Fibroblast of lung (primary cell): ENCODE measurements around the gene PCYT1A. TPM values are rescaled to one million over a fixed set of nuclear protein-coding genes. Genes with fewer than 3 reads are reported as not detected.

Experiments used
- DNase-seq, 2 donors: peaks; one replicate each; pipeline versions ENCODE4 v3.0.0 to v3.0.0-alpha.2; 2010; ENCODE audit warnings: low read depth in 2 of 2
- H2AFZ ChIP-seq: 2 replicates; pipeline ENCODE4 v1.5.1; 2012; ENCODE audit warnings: low read length, control low read depth, inconsistent platforms
- H3K27ac ChIP-seq: 2 replicates; pipeline ENCODE4 v1.5.1; 2011; ENCODE audit warnings: low read length, control low read depth; ENCODE audit not compliant: insufficient read depth
- H3K27me3 ChIP-seq: 2 replicates; pipeline ENCODE4 v1.5.1; 2011; ENCODE audit warnings: mild to moderate bottlenecking, low read length; ENCODE audit not compliant: control insufficient read depth, insufficient read depth
- H3K36me3 ChIP-seq: 2 replicates; pipeline ENCODE4 v1.5.1; 2011; ENCODE audit warnings: low read length; ENCODE audit not compliant: control insufficient read depth, insufficient read depth
- H3K4me1 ChIP-seq: 2 replicates; pipeline ENCODE4 v1.5.1; 2011; ENCODE audit warnings: low read length; ENCODE audit not compliant: control insufficient read depth, insufficient read depth; ENCODE audit errors: extremely low read depth
- H3K4me2 ChIP-seq: 2 replicates; pipeline ENCODE4 v1.5.1; 2011; ENCODE audit warnings: low read length, control low read depth; ENCODE audit not compliant: insufficient read depth; ENCODE audit errors: extremely low read depth
- H3K4me3 ChIP-seq, 4 experiments: fragments of 200-600 bp in 1 of 4; sonication (generic) in 1 of 4; replicated peaks in 1 of 4; 2 replicates each; pipeline ENCODE4 v1.5.1; 2011 to 2016; ENCODE audit warnings: low read length in 4 of 4, low read depth in 3 of 4, mild to moderate bottlenecking in 3 of 4, control low read depth in 2 of 4, inconsistent platforms in 1 of 4, mixed read lengths in 1 of 4; ENCODE audit not compliant: insufficient read depth in 1 of 4; ENCODE audit errors: control extremely low read depth in 1 of 4
- H3K79me2 ChIP-seq: 2 replicates; pipeline ENCODE4 v1.5.1; 2012; ENCODE audit warnings: mild to moderate bottlenecking, low read length, inconsistent platforms; ENCODE audit not compliant: control insufficient read depth, insufficient read depth
- H3K9ac ChIP-seq: 2 replicates; pipeline ENCODE4 v1.5.1; 2011; ENCODE audit warnings: mild to moderate bottlenecking, low read length, control low read depth; ENCODE audit not compliant: insufficient read depth
- H3K9me3 ChIP-seq: 2 replicates; pipeline ENCODE4 v1.5.1; 2012; ENCODE audit warnings: low read depth, low read length; ENCODE audit not compliant: control insufficient read depth, insufficient read depth
- H4K20me1 ChIP-seq: 2 replicates; pipeline ENCODE4 v1.5.1; 2011; ENCODE audit warnings: low read length; ENCODE audit not compliant: control insufficient read depth, insufficient read depth; ENCODE audit errors: extremely low read depth
- CTCF ChIP-seq, 2 donors: IDR thresholded peaks in 1 of 2; conservative IDR thresholded peaks in 1 of 2; 1 replicate in 1 of 2; 2 replicates in 1 of 2; pipeline ENCODE4 v1.5.1; 2011 to 2012; ENCODE audit warnings: low read length in 2 of 2, control low read depth in 1 of 2, inconsistent platforms in 1 of 2, low read depth in 1 of 2, mild to moderate bottlenecking in 1 of 2
- EZH2 ChIP-seq: IDR thresholded peaks from 2 replicates; pipeline ENCODE4 v1.5.1; 2012; ENCODE audit warnings: low read length, control low read depth, mild to moderate bottlenecking; ENCODE audit errors: missing control alignments
- polyA plus RNA-seq, 2 donors: library from polyadenylated mRNA; depleted of rRNA in 1 of 2; stranded (reverse) in 1 of 2; unstranded in 1 of 2; fragments of >200 nt; gene quantifications; 2 replicates each; pipeline ENCODE4 v1.2.1, GENCODE V29; 2011 to 2012; ENCODE audit warnings: missing spikeins in 1 of 2
- total RNA-seq: library from RNA; depleted of rRNA; stranded (reverse); fragments of >200 nt; gene quantifications from 2 replicates; pipeline ENCODE4 v1.2.1, GENCODE V29; 2014

The PCYT1A gene
- total and polyA plus RNA-seq, 2 donors (not counting 1 experiment from before 2014, with no cell fraction given) = 68.9 to 73.8 TPM

GRCh38 chr3:196280689-196281440 is 6.7 kb downstream of the PCYT1A start:
- Histone ChIP-seq H3K4me3 (no peak overlapping the region), H3K27me3 (no peaks in the 10 kb centered on the region), H3K4me2 (no peak overlapping the region), H3K9me3 (no peaks in the 10 kb centered on the region), H4K20me1 (peaks cover 1% of the 10 kb centered on the region), H3K27ac (no peak overlapping the region), H3K36me3 (no peaks in the 10 kb centered on the region), H2AFZ (no peak overlapping the region), H3K79me2 (peaks cover 68% of the 10 kb centered on the region), H3K4me1 (peaks cover 7% of the 10 kb centered on the region), H3K9ac (no peak overlapping the region)
- DNase-seq = peak in 1 of 2 donors; percentile 29
- no peak for TF ChIP-seq CTCF (conservative IDR thresholded peaks at IDR 0.05 in 1 of 2, IDR thresholded peaks at IDR 0.05 in 1 of 2; ENCODE audit: low read depth in 1 of 2, low read length in 2 of 2)

GRCh38 chr3:196275126-196275525 is 12.4 kb downstream of the PCYT1A start:
- H3K79me2 ChIP-seq = peaks cover 49% of the 10 kb centered on the region
- no peaks in the 10 kb centered on the region for H4K20me1 ChIP-seq
- H3K4me2 ChIP-seq = no peak overlapping the region
- TF ChIP-seq CTCF (conservative IDR thresholded peaks at IDR 0.05 in 1 of 2, IDR thresholded peaks at IDR 0.05 in 1 of 2; ENCODE audit: low read depth in 1 of 2, low read length in 2 of 2) (no peak), EZH2 (no peak)
- H3K9me3 ChIP-seq = no peaks in the 10 kb centered on the region
- H2AFZ ChIP-seq = no peak overlapping the region
- no peak overlapping the region for H3K27ac ChIP-seq
- peak in 1 of 2 donors; percentile 45 for DNase-seq
- H3K4me1 ChIP-seq = peaks cover 5% of the 10 kb centered on the region
- no peak overlapping the region for H3K4me3 ChIP-seq
- no peaks in the 10 kb centered on the region for H3K27me3 ChIP-seq
- H3K36me3 ChIP-seq = peaks cover 8% of the 10 kb centered on the region
- no peak overlapping the region for H3K9ac ChIP-seq

- Histone ChIP-seq H3K9me3 (no peaks in the 10 kb centered on the region), H3K4me1 (peaks cover 5% of the 10 kb centered on the region), H3K4me2 (no peak overlapping the region), H3K27me3 (no peaks in the 10 kb centered on the region), H3K36me3 (peaks cover 8% of the 10 kb centered on the region), H3K79me2 (peaks cover 48% of the 10 kb centered on the region), H3K27ac (no peak overlapping the region), H2AFZ (no peak overlapping the region), H4K20me1 (no peaks in the 10 kb centered on the region), H3K9ac (no peak overlapping the region), H3K4me3 (no peak overlapping the region)
- TF ChIP-seq EZH2 (no peak), CTCF (conservative IDR thresholded peaks at IDR 0.05 in 1 of 2, IDR thresholded peaks at IDR 0.05 in 1 of 2; ENCODE audit: low read depth in 1 of 2, low read length in 2 of 2) (no peak)
- peak in 1 of 2 donors; percentile 36 for DNase-seq
Measured at GRCh38 chr3:196274585-196274984, 12.9 kb downstream of the PCYT1A start.
